Head of caudate nucleus (tissue), 42 donors: ENCODE data around the gene THEM4.

Experiments
- DNase-seq, 42 donors: peaks; one replicate each; pipeline versions ENCODE4 v3.0.0 to v3.0.0-alpha.2; 2020 to 2021; ENCODE audit warnings: mixed read lengths in 7 of 42
- intact Hi-C: fragments of 100-400 bp; cut with DNase I; formaldehyde crosslinking; loops from one replicate; pipeline ENCODE4 v1.15.0; 2022

The THEM4 gene

DNA sequence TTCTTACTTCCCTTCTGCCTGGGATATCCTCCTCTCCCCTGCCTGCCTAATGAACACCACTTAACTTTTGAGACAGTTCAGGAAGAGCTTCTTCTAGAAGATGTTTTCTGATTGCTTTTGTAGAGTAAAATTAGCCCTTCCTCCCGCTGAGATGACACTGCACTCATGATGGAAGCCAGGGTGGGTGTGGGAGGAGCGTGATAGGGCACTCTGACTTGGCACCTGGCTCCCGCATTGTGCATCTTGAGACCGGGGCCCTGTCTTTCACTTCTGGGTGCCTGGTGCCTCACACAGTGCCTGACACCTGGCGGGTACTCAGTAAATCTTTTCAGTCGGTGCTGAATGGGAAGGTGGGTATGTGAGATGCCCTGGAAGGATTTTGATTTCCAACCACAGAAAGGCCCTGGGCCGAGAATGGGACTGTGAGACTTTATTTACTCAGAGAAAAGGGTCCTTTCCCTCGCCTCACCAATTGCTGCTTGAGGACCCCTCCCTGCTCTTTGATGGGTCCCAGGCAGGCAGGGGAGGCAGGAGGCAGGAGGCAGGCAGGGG is 62.5 kb downstream of the THEM4 start:
- DNase-seq, result peak in 1 of 42 donors; percentile 20
- intact Hi-C loops, result no loop called here

DNA sequence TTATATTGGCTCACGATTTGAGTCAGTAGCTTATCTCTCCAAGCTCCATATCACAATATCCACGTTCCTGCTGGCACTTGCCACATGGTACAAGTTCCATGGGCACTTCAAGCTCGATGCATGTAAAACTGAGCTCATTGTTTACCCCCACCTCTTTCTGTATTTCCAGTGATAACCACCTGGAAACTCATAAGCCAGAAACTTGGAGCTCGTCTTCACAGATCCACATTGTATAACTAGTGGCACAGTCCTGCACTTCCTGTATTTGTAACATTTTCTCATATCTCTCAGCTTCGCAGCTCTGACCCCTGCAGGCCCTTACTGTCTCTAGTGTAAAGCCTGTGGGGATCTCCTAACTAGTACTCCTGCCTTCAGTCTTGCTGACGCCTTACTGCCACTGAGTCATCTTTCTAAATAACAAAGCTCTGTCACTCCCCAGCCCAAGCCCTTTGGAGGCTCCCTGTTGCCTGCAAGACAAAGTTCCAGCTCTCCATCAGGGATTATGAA is 63.2 kb downstream of the THEM4 start:
- DNase-seq, result peak in 1 of 42 donors; percentile 9
- intact Hi-C loops, result no loop called here

DNA sequence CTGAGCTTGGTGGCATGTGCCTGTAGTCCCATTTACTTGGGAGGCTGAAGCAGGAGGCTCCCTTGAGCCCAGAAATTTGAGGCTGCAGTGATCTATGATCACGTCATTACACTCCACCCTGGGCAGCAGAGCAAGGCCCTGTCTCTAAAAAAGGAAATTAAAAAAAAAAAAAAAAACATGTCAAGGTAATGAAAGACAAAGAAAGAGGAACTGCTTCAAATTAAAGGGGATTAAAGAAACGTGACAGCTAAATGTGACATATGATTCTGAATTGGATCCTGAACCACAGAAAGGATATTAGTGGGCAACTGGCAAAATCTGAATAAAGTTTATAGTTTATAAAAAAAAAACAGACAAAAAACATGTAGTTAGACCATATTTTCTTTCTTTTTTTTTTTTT is 65.9 kb downstream of the THEM4 start:
- no peak for DNase-seq
- intact Hi-C loops, result no loop called here

DNA sequence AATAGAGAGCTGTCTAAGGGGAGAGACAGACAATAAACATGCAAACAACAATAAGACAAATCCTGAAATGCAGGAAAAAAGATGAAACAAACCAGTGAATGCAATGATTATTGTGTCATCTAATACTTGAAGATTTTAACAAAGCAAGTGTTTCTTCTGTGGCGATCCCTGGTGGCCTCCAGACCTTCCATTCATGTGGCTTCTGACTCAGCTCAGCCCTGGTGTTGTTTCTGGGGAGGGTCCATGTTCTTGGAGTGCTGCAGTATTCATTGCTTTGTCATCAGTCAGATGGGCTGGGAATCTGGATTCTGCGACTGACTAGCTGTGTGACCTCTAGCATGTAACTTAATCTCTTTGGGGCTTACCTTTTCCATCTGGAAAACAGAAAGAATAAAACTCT is 68.2 kb downstream of the THEM4 start:
- intact Hi-C loops, result no loop called here
- peak in 6 of 42 donors; percentile 14 to 61 (median 33) for DNase-seq

DNA sequence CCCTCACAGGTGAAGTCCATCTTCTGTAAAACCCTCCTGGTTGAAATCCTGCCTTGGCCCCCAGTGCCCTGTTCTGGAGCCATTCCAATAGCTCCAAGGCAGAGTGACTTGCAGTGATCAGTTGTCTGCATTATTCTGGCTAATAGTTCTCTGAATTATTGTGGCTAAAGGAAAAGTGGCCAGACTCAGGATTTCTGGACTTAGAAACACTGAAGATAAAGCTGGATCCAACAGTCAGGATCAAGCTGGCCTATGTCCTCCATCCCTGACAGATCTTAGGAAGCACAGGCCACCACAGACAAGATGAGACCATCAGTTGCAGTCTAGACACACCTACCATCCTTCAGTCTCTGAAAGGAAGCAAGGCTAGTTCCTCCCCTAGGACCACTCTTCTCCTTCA is 68.9 kb downstream of the THEM4 start:
- DNase-seq, result no peak

DNA sequence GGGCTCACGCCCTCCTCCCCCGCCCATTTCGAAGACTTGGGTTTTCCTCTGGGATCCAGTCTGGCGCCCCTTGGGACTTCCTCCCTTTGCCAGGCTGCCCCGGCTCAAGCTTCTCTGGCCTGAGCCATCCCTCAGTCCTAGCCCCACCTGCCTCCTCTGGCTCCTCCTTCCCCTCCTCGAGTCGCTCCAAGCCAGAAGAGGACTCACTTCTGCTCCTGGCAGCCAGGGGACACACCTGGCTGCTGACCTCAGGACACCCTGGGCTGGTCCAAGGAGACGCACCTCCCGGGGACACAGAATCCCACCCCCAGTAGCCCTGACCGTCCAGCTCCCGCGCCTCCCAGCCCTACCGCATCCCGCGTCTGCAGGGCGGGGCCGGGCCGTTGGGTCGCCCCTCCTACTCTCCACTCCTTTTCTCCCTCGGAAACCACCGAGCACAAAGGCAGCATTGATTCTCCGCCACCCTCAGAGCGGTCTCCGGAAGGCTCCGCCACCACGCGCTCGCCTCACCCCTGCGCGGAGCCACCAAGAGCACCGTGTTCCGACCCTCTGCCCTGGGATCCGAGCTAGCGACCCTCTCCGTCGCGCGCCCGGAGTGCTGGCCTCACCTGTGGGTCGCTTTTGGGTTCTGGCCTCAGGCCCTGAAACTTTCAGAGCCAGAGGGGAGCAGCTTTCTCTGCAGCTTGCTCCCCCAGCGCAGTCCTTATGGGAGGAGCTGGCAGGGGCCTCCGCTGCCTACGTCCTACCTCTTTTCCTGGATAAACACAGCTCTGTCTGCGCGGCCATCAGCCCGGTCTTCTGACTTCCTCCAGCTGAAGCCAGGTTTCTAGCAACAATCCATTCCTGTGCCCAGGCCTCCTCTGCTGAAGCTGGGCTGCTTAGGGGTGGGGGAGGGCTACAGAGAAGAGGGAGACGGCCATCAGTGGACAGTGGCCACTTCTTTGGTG is 69.6 kb downstream of the THEM4 start, which contains the start of gene C2CD4D:
Gene C2CD4D (minus strand): TSS at position 364 of the 947 bp plus-strand sequence. CDS start 831 bp downstream, outside the sequence.
- peak; percentile 72 to 95 (median 86) for DNase-seq
- intact Hi-C loops, result loop anchor here (2.0 kb wide), 1 partner anchor 49 kb away; the partner anchor contains the start of gene TDRKH

More for the DNA sequence above, 68.9 kb downstream of the THEM4 start:
- intact Hi-C loops, result no loop called here

DNA sequence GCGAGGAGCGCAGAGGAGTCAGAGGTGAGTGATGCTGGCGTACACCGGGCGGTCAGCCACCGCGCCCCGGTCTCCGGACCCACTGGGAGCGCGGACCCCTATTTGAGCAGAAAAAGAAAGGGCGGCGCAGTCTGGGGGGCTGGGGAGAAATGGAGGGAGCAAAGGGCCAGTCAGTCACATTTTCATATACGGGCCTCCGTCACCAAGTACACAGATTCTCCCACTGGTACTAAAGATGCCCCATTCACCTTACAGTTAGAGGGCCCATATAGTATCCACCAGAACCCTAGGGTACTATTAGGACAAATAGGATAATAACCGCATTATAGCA is 70.3 kb downstream of the THEM4 start:
- intact Hi-C loops, result loop anchor here (2.0 kb wide), 1 partner anchor 48 kb away; the partner anchor contains the start of gene TDRKH
- DNase-seq, result peak in 1 of 42 donors; percentile 39

DNA sequence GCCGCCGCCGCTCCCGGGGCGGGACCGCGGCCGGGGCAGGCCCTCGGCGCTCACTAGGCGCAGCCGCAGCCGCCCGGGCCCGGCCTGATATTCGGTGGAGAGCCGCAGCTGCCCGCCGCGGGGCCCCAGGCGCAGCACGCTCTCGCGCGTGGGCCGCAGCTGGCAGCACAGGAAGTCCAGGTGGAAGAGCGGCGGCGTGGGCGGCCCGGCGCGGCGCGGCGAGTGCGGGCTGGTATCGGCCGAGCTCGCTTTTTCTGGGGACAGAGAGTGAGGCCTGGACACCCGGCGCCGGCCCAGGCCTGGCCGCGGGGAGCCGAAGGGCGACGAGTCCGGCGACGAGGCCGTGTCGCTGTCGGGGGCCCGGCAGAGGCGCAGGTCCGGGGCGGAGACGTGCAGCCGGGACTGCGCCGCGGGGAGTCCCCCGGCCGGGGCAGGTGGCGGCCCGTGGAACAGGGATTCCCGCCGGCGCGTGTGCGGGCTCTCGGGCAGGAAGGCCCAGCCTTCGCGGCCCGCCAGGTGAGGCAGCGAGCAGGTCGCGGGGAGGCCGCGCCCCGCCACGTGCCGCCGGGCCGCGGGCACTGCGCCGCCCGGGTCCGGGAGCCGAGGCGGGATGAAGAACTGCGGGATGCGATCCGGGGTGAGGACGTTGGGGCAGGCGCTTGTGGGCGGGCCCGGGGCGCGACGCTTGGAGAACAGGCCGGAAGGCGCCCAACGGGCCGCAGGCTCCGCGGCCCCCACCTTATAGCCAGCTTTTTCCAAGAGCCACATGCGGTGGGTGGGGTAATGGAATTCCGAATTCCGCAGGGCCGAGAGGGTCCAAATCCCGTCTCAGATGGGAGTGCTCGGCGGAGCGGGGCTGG is 70.9 kb downstream of the THEM4 start:
- DNase-seq, result peak in 6 of 42 donors; percentile 21 to 56 (median 34)
- intact Hi-C loops, result loop anchor here (2.0 kb wide), 1 partner anchor 48 kb away; the partner anchor contains the start of gene TDRKH

DNA sequence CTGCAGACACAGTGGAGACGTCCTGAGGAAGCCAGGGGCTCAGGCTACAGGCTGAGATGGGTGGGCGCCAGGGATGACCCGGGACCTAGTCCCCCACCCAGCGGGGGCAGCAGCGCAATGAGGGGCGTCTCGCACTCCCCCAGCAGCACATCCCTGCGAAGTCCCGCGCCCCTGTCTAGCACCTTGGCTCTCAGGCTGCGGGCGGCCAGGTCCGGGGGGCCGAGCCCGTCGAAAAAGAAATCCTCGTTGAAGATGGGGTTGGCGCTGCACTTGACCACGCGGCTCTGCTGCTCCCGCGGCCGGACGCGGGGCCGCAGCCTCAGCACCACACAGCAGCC is 71.5 kb downstream of the THEM4 start:
- intact Hi-C loops, result loop anchor here (2.0 kb wide), 1 partner anchor 47 kb away; the partner anchor contains the start of gene TDRKH
- DNase-seq, result no peak

DNA sequence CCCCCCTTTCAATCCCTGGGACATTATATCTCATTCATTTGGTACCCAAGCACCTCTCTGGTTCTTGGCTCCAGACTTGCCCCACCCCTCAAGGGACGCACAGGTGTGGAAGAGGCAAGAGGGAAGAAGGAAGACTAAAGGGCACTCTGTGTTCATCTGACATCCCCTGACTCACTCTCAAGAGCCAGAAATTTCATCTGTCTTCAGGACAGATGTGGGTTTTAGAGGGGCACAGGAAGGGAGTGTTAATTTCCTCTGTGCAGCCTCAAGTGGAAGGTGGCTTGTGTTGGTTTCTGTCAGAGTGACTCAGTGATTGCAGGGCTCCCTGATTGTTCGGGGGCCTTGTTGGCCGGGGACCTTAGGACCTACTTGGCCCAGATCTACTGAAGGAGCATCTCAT is 72.1 kb downstream of the THEM4 start:
- intact Hi-C loops, result no loop called here
- DNase-seq, result no peak

DNA sequence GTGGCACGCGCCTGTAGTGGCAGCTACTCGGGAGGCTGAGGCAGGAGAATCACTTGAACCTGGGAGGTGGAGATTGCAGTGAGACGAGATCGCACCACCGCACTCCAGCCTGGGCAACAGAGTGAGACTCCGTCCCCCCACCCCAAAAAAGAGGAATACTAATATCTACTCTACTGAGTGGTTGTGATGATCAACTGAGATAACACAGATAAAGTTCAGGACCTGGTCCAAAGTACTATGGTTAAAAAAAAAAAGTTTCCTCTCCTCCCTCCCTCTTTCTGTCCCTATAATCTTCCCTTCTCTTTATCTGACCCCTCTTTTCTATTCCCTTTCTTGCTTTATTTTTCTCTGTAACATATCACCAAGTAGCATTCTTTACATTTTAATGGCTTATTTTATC is 73.7 kb downstream of the THEM4 start:
- DNase-seq, result no peak
- intact Hi-C loops, result no loop called here

DNA sequence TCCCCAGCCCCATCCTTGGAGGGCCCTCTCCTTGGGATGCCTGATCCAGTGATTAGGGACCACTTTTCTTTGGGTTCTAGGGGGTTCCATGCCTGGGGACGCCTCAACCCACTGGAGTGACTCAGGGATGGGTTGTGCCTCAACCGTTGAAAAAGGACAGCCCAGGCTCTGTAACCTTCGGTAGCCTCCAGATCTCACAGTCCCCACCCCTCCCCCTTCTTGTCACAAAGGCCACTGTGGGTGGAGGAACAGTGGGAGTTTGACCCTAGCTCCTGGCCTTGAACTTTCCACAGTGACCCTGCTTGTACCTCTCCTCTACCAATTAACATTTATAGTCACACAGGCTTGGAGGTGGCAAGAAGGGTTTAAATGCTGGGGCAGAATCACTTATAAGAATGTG is 75.1 kb downstream of the THEM4 start:
- intact Hi-C loops, result no loop called here
- DNase-seq, result no peak

DNA sequence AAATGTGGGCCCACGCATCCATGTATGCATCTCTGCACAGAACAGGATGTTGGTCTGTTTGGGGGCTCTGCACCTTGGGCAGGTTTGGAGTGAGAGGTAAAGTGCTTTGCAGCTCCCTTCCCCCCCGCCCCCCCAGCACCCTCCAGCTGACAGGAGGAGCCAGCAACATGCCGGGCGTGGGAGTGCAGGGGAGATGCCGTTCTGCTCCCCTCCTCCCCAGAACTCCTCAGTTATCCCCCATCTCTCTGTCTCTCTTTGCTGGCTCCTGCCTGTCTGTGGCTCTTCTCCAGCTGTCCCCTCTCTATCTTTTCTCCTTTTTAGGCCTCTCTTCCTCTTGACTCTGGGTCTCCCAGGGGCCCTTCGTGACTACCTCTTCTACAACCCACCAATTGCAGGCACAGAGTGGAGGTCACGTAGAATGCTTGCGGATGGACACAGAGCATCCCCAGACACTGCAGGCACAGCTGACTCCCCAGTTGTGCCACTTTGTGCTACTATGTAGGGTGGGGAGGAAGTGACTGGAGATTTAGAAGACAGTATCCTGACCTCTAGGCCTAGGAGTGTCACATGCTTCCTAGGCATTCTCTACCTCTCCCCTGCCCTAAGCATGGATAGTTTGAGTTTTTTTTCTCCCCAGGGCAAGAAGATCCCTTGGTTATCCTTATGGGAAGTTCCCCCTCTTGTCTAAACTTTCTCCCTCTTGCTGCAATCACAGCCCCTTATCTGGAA is 76.0 kb downstream of the THEM4 start:
- intact Hi-C loops, result no loop called here

DNA sequence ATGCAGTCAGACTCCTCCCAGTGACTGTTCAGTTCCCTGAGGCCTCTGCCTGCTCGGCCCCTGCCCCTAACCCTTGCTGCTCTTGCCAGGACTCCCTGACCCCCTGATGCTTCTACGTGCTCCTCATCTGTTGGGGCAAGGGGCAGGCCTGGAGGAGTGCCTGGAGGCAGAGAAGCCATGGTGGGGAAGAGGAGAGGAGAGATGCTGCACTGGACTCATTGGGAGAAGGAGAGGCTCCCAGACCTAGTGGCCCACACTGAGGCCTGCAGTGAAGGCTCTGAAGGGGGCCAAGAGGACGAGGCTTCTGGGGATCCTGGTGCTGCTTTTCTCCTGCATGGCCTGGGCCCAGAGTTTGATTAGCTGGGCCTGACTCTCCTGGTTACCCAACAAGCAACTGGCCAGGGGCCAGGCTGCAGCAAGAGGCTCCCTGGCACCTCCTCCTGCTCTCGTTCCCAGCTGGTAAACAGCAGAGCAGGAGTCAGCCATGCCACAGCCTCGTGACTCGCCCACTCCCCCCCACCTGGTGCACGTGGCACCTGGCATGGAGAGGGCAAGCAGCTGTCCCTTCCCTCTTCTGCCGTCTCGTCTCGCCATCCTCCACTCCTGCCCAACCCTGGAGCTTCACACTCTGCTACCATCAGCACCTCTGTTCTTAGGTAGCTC is 76.9 kb downstream of the THEM4 start:
- intact Hi-C loops, result no loop called here
- DNase-seq, result peak in 38 of 42 donors; percentile 13 to 78 (median 50)

More for the DNA sequence above, 76.0 kb downstream of the THEM4 start:
- peak in 9 of 42 donors; percentile 10 to 45 (median 38) for DNase-seq

DNA sequence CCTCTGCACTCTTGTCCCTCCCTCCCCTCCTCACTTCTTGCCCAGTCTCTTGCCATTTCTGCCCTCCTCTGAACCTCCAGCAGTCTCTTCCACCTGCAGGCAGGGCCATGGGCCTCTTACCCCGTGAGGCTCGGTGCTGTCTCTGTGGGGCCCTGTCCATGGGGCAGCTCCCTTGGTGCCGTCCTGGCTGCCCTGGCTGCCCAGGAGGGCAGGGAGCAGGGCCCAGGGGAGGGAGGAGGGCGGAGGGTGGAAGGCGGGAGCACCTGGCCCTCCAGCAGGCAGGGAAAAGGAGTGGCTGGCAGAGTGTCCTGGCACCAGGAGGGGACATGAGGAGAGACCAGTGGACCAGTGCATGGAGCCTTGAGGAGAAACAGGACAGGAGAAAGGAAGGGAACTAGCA is 77.7 kb downstream of the THEM4 start, which contains the start of gene RORC:
Gene RORC (minus strand): TSS at position 198 of the 400 bp plus-strand sequence. CDS start 38 bp downstream, at position 160.
- DNase-seq, result no peak
- intact Hi-C loops, result no loop called here

DNA sequence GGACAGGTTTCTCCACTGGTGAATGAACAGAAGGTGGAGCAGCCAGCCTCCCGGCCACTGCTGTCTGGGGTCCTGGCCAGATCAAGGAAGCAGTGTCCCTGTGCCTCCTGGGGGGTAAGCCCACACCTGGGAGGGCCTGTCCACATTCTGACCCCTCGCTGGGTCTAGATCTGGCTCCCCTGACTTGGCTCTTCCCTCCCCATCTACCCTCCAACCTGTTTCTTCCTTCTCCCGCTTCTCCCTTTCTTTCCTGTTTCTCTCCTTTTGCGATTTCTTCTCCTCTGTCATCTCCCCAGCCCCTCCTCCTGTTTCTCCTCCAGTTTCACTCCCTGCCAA is 78.1 kb downstream of the THEM4 start:
- no peak for DNase-seq
- intact Hi-C loops, result no loop called here

DNA sequence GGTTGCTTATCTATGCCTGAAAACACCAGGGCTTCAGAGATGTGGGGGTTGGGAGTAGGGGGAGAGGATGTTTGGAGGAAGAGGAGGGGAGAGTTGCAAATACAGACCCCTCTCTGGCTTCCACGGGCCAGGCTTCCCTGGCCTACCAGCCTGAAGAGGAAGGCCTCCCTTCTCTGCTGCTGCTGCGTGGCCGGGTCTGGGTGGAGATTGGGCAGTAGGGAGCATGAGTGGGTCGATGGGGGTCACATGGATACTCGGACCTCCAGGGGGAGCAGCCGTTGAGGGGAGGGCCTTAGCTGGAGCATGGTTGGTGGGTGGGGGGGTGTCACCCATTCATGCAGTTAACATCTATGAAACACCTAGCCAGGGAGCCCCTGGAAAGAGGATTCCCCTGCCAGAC is 79.3 kb downstream of the THEM4 start:
- DNase-seq, result no peak
- intact Hi-C loops, result no loop called here
